GM18520 (cell line): ENCODE measurements around the gene CDC16.
"Not testable (repeated sequence)": the region's sequence is repeated elsewhere in the genome, so short reads cannot be mapped to it uniquely, and the experiment has no call there.

ENCODE experiments used
- ATAC-seq: cut with Tn5 transposase; IDR thresholded peaks from one replicate; pipeline ENCODE4 v1.9.1; 2021; ENCODE audit not compliant: unreplicated experiment

CDC16 gene

GRCh38 chr13:114234645-114235421 is at the start of gene CDC16:
TSS of gene CDC16 (plus strand) at chr13:114234897. CDS start at chr13:114235085, 188 bp downstream.
- ATAC-seq, result peak; percentile 59

GRCh38 chr13:114185182-114185971 is 49.3 kb upstream of the CDC16 start:
- no peak for ATAC-seq

- ATAC-seq, result no peak
Observed at GRCh38 chr13:114194853-114195252, 39.8 kb upstream of the CDC16 start.

DNA sequence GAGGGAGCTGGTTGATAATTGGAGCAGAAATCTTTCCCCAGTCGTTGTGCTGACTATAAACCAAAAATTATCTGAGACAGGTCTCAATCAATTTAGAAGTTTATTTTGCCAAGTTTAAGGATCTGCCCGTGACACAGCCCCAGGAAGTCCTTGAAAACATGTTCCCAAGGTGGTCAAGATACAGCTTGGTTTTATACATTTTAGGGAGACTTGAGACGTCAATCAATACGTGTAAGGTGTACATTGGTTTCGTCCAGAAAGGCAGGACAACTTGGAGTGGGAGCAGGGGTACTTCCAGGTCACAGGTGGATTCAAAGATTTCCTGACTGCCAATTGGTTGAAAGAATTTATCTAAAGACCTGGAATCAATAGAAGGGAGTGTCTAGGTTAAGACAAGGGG is 38.1 kb upstream of the CDC16 start:
- no peak for ATAC-seq

DNA sequence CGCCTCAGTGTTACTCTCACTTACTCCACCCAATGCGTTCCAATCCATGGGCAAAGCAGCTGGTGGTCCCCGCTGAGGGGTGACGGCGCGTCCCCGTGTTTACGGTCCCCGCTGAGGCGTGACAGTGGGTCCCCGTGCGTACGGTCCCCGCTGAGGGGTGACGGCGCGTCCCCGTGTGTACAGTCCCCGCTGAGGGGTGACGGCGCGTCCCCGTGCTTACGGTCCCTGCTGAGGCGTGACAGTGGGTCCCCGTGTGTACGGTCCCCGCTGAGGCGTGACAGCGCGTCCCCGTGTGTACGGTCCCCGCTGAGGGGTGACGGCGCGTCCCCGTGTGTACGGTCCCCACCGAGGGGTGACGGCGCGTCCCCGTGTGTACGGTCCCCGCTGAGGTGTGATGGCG is 36.1 kb upstream of the CDC16 start:
- no peak for ATAC-seq

- not testable (repeated sequence) for ATAC-seq
Observed at GRCh38 chr13:114199526-114199925, 35.2 kb upstream of the CDC16 start.

- ATAC-seq, result no peak
Observed at GRCh38 chr13:114199954-114200353, 34.7 kb upstream of the CDC16 start.

DNA sequence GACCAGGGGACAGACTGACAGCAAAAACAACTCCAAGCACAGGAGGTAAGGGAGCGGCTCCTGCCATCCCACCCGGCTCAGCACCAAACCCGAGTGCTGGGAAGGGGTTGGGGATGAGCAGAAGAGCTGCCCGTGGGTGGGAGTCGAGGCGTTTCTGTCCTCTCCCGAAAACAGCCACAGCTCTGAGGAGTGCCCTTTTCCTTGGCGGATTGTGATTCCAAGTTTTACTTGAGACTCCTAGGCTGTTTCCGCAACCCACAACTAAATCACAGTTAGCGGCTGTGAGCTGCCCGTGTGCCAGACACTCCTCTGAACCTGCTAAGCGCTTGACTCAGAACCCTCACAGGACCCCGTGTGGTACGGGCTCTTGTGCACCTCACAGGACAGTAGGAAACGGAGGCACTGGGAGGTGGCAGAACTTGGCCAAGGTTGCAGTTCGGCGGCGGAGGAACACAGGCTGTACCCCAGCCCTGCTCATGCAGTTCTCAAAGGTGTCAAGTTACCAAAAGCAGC is 34.2 kb upstream of the CDC16 start:
- ATAC-seq, result no peak

DNA sequence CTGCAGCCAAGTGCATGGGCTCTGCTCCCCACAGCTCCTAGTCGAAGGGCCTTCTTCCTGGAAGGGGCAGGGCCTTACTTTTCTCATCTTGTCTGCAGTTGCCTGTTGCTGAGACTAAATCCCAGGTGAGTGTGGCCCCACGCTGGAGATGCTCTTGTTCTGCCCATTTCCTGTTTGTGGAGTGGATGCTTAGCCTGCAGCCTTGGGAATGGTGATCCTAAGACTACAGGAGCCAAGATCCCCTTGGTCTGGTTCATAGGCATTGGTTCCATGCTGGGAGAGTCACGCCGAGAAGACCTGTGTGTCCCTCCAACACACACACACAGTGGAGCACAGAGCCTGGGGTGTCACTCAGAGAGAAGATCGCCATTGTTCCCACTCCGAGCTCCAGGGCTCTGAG is 32.1 kb upstream of the CDC16 start:
- no peak for ATAC-seq

GRCh38 chr13:114203536-114203935 is 31.2 kb upstream of the CDC16 start:
- no peak for ATAC-seq

GRCh38 chr13:114204894-114205293 is 29.8 kb upstream of the CDC16 start:
- no peak for ATAC-seq

- ATAC-seq, result no peak
Observed at GRCh38 chr13:114208134-114208533, 26.6 kb upstream of the CDC16 start.

DNA sequence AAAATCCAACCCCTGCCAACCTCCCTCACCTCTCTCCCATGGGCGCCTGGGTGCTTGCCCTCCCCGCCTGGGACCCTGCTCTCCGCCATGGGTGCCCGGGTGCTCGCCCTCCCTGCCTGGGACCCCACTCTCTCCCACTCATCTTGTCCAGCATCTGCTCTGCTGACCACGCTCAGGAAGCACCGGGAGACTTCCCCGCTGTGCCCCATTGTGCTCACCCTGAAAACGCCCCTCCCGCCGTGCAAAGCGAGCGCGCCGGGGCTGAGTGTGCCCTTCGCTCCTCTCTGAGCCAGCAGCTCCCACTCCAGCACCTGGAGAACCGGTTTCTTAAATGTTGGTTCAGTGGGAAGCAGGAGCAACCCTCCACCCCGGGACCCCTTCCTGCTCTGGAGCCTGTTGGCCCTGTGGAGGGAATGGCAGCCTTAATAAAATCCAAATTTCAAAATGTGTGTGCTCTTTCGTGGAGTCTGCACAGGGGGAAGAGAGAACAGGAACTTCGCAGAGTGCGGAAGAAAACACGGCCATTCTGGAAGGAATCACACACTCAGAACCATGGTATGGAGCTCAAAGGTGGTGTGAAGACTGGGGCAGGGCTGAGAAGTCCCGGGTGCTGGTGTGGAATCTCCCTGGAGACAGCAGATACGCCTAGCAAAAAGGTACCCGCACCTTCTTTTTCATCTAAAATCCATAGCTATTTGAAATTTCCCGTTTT is 23.1 kb upstream of the CDC16 start:
- no peak for ATAC-seq

DNA sequence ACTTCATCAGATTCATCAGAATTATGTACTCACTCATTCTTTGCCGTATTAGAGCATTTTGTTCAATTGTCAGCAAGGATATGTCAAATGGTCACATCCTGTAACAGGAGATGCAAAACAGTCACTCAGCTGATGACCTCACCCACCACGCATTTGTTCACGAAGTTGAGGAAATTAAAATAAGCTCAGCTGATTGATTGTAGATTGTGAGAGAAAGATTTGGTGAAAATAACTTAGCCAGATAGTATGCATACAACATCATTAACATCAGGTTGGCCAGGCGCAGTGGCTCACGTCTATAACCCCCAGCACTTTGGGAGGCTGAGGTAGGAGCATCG is 22.6 kb upstream of the CDC16 start:
- ATAC-seq, result no peak

DNA sequence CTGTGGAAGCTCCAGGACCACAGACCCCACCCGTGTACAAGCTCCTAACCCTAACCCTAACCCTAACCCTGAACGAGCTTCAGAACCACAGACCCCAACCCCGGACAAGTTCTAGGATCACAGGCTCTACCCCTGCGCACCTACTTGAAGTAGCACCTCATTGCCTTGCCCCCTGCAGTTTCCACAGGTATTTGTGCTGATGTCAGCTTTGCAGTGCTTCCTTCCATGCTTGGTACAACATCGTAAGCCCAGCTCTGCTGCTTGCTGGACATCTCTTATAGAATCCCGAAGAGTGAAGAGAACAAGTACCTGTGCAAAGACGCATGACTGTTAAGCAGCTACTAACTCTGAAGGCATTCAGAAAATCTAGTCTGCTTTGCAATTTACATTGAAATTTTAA is 20.7 kb upstream of the CDC16 start:
- no peak for ATAC-seq

DNA sequence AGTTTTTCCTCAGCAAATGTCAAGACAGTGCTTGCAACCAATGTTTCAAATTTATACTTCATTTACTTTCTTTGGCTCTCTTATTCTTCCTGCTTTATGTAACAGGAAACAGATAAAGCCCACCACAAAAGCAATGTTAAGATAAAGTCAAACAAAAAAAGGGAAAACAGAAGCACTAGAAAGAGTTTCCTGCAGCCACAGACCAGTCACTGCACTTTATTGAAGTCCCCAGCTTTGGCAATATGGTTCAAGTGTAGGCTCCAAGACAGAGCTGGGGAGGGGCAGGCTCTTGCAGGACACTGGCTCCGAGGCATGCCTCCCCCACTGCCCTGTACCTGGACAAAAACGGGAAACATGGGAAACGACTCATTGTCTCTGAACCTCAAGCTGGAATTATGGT is 15.3 kb upstream of the CDC16 start:
- ATAC-seq, result no peak

DNA sequence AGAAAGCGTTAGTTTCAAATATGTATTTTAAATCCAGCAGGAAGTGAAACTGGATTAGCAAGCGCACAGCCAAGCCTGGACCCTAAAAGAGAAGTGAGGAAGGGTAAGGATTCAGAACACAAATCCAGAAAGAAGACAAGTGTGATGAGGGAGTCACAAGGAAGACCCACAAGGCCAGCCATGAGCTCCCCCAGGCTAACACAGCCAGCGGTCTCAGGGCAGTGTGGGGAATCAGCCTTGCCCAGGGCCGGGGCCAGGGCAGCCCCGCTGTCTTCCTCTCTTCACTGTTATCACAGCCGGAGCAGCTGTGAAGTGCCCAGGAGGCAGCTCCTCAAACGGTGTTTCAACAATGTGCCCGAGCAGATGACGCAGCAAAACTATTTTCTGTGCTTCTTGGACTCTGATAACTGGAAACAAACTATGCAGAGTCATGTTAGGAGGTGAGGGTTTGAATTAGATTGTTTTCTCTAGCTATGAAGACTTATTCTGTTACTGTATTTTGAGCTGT is 12.2 kb upstream of the CDC16 start:
- no peak for ATAC-seq

DNA sequence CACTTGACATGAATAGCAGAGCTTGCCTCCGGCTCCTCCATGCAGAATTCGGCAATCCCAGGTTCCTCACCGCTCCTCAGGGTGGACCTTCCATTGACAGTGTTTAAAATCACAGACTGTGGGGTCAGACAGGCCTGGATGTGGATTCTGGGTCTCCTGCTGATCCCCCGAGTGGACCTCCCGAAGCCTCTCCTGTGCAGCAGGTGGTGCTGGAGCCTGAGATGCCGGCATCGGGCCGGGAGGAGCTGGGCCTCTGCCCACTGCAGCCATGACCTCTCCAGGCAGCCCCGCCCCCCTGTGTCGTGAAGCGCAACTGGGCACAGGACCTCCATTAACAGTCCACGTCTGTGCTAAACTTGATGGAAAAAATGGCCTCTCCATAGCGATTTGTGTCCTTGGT is 10.5 kb upstream of the CDC16 start:
- ATAC-seq, result no peak

- ATAC-seq, result no peak
Observed at GRCh38 chr13:114225610-114226009, 9.1 kb upstream of the CDC16 start.

GRCh38 chr13:114226088-114226487 is 8.6 kb upstream of the CDC16 start:
- ATAC-seq, result no peak

DNA sequence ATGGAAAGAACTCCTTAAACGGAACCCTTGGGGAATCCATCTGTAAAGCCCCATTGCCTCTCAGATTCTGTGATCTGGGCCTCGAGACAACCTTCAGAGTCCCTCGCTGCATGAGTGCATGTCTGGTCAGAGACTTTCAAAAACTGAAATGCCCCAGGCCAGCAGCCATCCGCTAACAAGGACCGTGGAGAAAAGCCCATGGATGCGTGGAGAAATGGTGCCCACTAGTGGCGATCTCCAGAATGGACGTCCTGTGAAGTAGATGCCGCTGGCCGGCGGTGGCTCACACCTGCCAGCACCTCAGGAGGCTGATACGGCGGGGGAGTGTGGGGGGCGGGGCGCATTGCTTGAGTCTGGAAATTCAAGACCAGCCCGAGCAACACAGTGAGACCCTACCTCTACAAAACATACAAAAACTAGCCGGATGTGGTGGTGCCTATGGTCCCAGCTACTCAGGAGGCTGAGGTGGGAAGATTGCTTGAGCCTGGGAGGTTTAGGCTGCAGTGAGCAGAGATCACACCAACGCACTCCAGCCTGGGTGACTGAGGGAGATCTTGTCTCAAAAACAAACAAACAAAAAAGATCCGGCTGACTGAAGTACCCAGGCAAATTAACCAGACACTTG is 7.9 kb upstream of the CDC16 start:
- ATAC-seq, result peak; percentile 68
